GM18498 (cell line): ENCODE measurements around the gene DPYD.
A peak's percentile ranks its signal among the peaks of the same experiment; 100 is the strongest.

ENCODE experiments used
- ATAC-seq: cut with Tn5 transposase; IDR thresholded peaks from one replicate; pipeline ENCODE4 v1.9.1; 2021; ENCODE audit warnings: mild to moderate bottlenecking, moderate library complexity; ENCODE audit not compliant: unreplicated experiment

DPYD gene

GRCh38 chr1:97844552-97845089 lies 76.2 kb downstream of the DPYD start:
- no peak for ATAC-seq

- ATAC-seq, result no peak
Observed at GRCh38 chr1:97841338-97841737, 79.5 kb downstream of the DPYD start.

- no peak for ATAC-seq
Observed at GRCh38 chr1:97837161-97837560, 83.7 kb downstream of the DPYD start.

- no peak for ATAC-seq
Observed at GRCh38 chr1:97834899-97835298, 85.9 kb downstream of the DPYD start.

GRCh38 chr1:97833881-97834280 lies 87.0 kb downstream of the DPYD start:
- no peak for ATAC-seq

- no peak for ATAC-seq
Observed at GRCh38 chr1:97832481-97832880, 88.4 kb downstream of the DPYD start.

- ATAC-seq, result no peak
Observed at GRCh38 chr1:97827887-97828286, 92.9 kb downstream of the DPYD start.

GRCh38 chr1:97826820-97827219 lies 94.0 kb downstream of the DPYD start:
- no peak for ATAC-seq

GRCh38 chr1:97824624-97825023 lies 96.2 kb downstream of the DPYD start:
- no peak for ATAC-seq

- ATAC-seq, result no peak
Observed at GRCh38 chr1:97824200-97824599, 96.6 kb downstream of the DPYD start.

- ATAC-seq, result peak; percentile 87
Observed at GRCh38 chr1:97820470-97821188, 100.2 kb downstream of the DPYD start.

- ATAC-seq, result no peak
Observed at GRCh38 chr1:97816927-97817326, 103.9 kb downstream of the DPYD start.

- ATAC-seq, result no peak
Observed at GRCh38 chr1:97814804-97815203, 106.0 kb downstream of the DPYD start.

- no peak for ATAC-seq
Observed at GRCh38 chr1:97814121-97814520, 106.7 kb downstream of the DPYD start.

GRCh38 chr1:97812076-97812475 lies 108.8 kb downstream of the DPYD start:
- no peak for ATAC-seq

GRCh38 chr1:97806996-97807520 lies 113.8 kb downstream of the DPYD start:
- no peak for ATAC-seq

- no peak for ATAC-seq
Observed at GRCh38 chr1:97806326-97806725, 114.5 kb downstream of the DPYD start.

GRCh38 chr1:97805093-97805492 lies 115.7 kb downstream of the DPYD start:
- ATAC-seq, result no peak

- no peak for ATAC-seq
Observed at GRCh38 chr1:97803026-97803425, 117.8 kb downstream of the DPYD start.

- no peak for ATAC-seq
Observed at GRCh38 chr1:97802011-97802410, 118.8 kb downstream of the DPYD start.

- ATAC-seq, result no peak
Observed at GRCh38 chr1:97797403-97798183, 123.2 kb downstream of the DPYD start.

- no peak for ATAC-seq
Observed at GRCh38 chr1:97796711-97797110, 124.1 kb downstream of the DPYD start.
